Uterus (tissue), 4 donors: ENCODE measurements around the gene NUDT3. TPM values are rescaled to one million over a fixed set of nuclear protein-coding genes. Genes with fewer than 3 reads are reported as not detected.
"Not testable (repeated sequence)": the region's sequence is repeated elsewhere in the genome, so short reads cannot be mapped to it uniquely, and the experiment has no call there.

ENCODE experiments used
- DNase-seq, 2 donors: peaks; one replicate each; pipeline ENCODE4 v3.0.0-alpha.2; 2019 to 2020
- H3K27ac ChIP-seq, 2 donors: fragments of 200-600 bp; sonication (generic); 1 replicate in 1 of 2; 2 replicates in 1 of 2; pipeline ENCODE4 v1.5.1; 2016 to 2018
- H3K27me3 ChIP-seq, 2 donors: fragments of 200-600 bp; sonication (generic); one replicate each; pipeline ENCODE4 v1.5.1; 2018 to 2019; ENCODE audit warnings: control low read depth in 1 of 2
- H3K36me3 ChIP-seq, 2 donors: fragments of 200-600 bp; sonication (generic); one replicate each; pipeline ENCODE4 v1.5.1; 2019; ENCODE audit warnings: control low read depth in 1 of 2
- H3K4me1 ChIP-seq, 2 donors: fragments of 200-600 bp; sonication (generic); one replicate each; pipeline ENCODE4 v1.5.1; 2018 to 2019; ENCODE audit warnings: control low read depth in 1 of 2
- H3K4me3 ChIP-seq, 2 donors: fragments of 200-600 bp; sonication (generic); 1 replicate in 1 of 2; 2 replicates in 1 of 2; pipeline ENCODE4 v1.5.1; 2018 to 2019; ENCODE audit warnings: mild to moderate bottlenecking in 1 of 2
- H3K9me3 ChIP-seq, 2 donors: fragments of 200-600 bp; sonication (generic); one replicate each; pipeline ENCODE4 v1.5.1; 2019; ENCODE audit warnings: control low read depth in 1 of 2
- CTCF ChIP-seq, 4 experiments: fragments of 200-600 bp in 2 of 4; fragments of 450-650 bp in 2 of 4; sonication (generic) in 2 of 4; IDR thresholded peaks; one replicate each; pipeline ENCODE4 v1.5.1; 2016 to 2019; ENCODE audit warnings: antibody characterized with exemption in 4 of 4, mild to moderate bottlenecking in 2 of 4, moderate library complexity in 1 of 4
- POLR2A ChIP-seq, 2 donors: fragments of 450-650 bp; IDR thresholded peaks; one replicate each; pipeline ENCODE4 v1.6.1; 2016; ENCODE audit warnings: antibody characterized with exemption in 2 of 2, mild to moderate bottlenecking in 1 of 2, moderate library complexity in 1 of 2
- intact Hi-C: fragments of 100-400 bp; cut with DNase I; formaldehyde crosslinking; loops from one replicate; pipeline ENCODE4 v1.15.1; 2023; ENCODE audit warnings: low total_unique reads
- total RNA-seq, 4 donors: library from RNA; depleted of rRNA in 3 of 4; stranded (reverse); fragments of >200 nt in 3 of 4; gene quantifications; one replicate each; pipeline versions ENCODE4 v1.1.0 to v1.2.4, GENCODE V29; 2014 to 2023
- donor health status: DM: yes; HTN: yes; CAD: no.

NUDT3 gene
- total RNA-seq, 4 donors from 2014 or later: 15.6 to 58.8 (median 38.2) TPM

GRCh38 chr6:34414999-34415858 is 22.8 kb upstream of the NUDT3 start:
- Histone ChIP-seq H3K27ac (peak overlapping the region; percentile 67 to 78), H3K4me1 (peaks cover 0 to 6% of the 10 kb centered on the region in 2 donors), H3K27me3 (no peaks in the 10 kb centered on the region), H3K4me3 (no peak overlapping the region), H3K36me3 (no peaks in the 10 kb centered on the region), H3K9me3 (no peaks in the 10 kb centered on the region)
- no peak for TF ChIP-seq POLR2A (IDR thresholded peaks at IDR 0.05)
- peak; percentile 60 to 89 (median 74) for TF ChIP-seq CTCF (IDR thresholded peaks at IDR 0.05)
- peak; percentile 42 to 63 for DNase-seq
- intact Hi-C loops: loop anchor here (5.0 kb wide), 2 partner anchors 168 to 218 kb away; partner anchors contain the start of gene SMIM29

- intact Hi-C loops: no loop called here
- H3K4me1 ChIP-seq: peaks cover 0 to 6% of the 10 kb centered on the region in 2 donors
- no peak overlapping the region for H3K4me3 ChIP-seq
- no peak for TF ChIP-seq CTCF (IDR thresholded peaks at IDR 0.05)
- TF ChIP-seq POLR2A (IDR thresholded peaks at IDR 0.05): no peak
- no peak for DNase-seq
- H3K9me3 ChIP-seq: no peaks in the 10 kb centered on the region
- no peak overlapping the region for H3K27ac ChIP-seq
- no peaks in the 10 kb centered on the region for H3K27me3 ChIP-seq
- H3K36me3 ChIP-seq: no peaks in the 10 kb centered on the region
Measured at GRCh38 chr6:34412643-34413214, 20.3 kb upstream of the NUDT3 start.

- intact Hi-C loops: no loop called here
- no peak overlapping the region for H3K27ac ChIP-seq
- no peaks in the 10 kb centered on the region for H3K27me3 ChIP-seq
- H3K4me1 ChIP-seq: peaks cover 0 to 6% of the 10 kb centered on the region in 2 donors
- TF ChIP-seq CTCF (IDR thresholded peaks at IDR 0.05) (no peak), POLR2A (IDR thresholded peaks at IDR 0.05) (no peak)
- H3K4me3 ChIP-seq: no peak overlapping the region
- no peak for DNase-seq
- H3K36me3 ChIP-seq: no peaks in the 10 kb centered on the region
- H3K9me3 ChIP-seq: no peaks in the 10 kb centered on the region
Measured at GRCh38 chr6:34412016-34412415, 19.5 kb upstream of the NUDT3 start.

GRCh38 chr6:34407915-34408314 is 15.4 kb upstream of the NUDT3 start:
- H3K9me3 ChIP-seq, DNase-seq, H3K36me3 ChIP-seq, H3K4me1 ChIP-seq, H3K4me3 ChIP-seq, intact Hi-C loops, H3K27me3 ChIP-seq, H3K27ac ChIP-seq: not testable (repeated sequence)

- Histone ChIP-seq H3K4me3 (no peak overlapping the region), H3K27ac (no peak overlapping the region), H3K4me1 (no peaks in the 10 kb centered on the region), H3K9me3 (no peaks in the 10 kb centered on the region), H3K27me3 (no peaks in the 10 kb centered on the region), H3K36me3 (no peaks in the 10 kb centered on the region)
- no peak for TF ChIP-seq POLR2A (IDR thresholded peaks at IDR 0.05)
- TF ChIP-seq CTCF (IDR thresholded peaks at IDR 0.05): no peak
- intact Hi-C loops: no loop called here
- DNase-seq: no peak
Measured at GRCh38 chr6:34396518-34396917, 4.0 kb upstream of the NUDT3 start.
